ENCODE measurements around the gene KIFBP.
"Not testable (repeated sequence)": the region's sequence is repeated elsewhere in the genome, so short reads cannot be mapped to it uniquely, and the experiment has no call there.

DNA sequence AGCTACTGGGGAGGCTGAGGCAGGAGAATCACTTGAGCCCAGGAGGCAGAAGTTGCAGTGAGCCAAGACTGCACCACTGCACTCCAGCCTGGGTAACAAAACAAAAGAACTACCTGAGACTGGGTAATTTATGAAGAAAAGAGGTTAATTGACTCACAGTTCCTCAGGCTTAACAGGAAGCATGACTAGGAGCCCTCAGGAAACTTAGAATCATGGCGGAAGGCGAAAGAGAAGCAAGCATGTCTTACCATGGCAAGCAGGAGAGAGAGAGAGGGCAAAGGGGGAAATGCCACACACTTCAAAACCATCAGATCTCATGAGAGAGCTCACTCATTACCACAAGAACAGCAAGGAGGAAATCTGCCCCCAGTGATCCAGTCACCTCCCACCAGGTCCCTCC is 24.2 kb downstream of the KIFBP start:
- TF ChIP-seq POLR2AphosphoS5 (IDR thresholded peaks at IDR 0.05; ENCODE audit: low read depth, low read length); EZH2phosphoT487 (IDR thresholded peaks at IDR 0.05; ENCODE audit: borderline replicate concordance, low read depth): not testable (repeated sequence)
